ENCODE data around the gene LCNL1.

DNA sequence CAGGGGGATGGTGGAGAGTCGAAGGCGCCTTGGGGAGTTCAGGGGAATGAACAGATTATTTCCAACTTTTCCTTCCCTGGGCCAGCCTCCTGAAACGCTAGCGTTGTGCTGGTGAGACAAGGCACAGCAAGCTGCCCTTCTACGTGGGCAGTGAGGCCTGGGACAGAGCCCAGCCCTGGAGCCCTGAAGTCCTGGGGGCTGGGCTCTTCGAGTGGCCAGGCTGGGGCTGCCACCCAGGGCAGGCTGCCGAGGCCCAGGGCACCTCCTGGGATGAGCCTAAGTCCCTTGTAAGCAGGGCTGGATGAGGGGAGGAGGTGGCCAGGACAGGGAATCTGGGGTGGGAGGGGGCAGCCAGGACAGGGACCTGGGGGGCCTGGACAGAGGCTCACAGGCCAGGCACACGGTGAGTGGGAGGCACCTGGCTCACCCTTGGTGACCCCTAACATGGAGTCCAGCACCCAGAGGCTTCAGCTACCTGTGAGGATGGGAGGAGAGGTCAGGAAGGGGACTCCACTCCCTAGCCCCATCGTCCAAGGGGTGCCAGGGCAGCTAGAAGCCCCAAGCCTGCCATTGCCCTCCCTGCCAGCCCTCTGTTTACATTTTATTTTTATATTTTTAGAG is 32.0 kb upstream of the LCNL1 start:
- TF ChIP-seq, protein P1, sequence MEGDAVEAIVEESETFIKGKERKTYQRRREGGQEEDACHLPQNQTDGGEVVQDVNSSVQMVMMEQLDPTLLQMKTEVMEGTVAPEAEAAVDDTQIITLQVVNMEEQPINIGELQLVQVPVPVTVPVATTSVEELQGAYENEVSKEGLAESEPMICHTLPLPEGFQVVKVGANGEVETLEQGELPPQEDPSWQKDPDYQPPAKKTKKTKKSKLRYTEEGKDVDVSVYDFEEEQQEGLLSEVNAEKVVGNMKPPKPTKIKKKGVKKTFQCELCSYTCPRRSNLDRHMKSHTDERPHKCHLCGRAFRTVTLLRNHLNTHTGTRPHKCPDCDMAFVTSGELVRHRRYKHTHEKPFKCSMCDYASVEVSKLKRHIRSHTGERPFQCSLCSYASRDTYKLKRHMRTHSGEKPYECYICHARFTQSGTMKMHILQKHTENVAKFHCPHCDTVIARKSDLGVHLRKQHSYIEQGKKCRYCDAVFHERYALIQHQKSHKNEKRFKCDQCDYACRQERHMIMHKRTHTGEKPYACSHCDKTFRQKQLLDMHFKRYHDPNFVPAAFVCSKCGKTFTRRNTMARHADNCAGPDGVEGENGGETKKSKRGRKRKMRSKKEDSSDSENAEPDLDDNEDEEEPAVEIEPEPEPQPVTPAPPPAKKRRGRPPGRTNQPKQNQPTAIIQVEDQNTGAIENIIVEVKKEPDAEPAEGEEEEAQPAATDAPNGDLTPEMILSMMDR (IDR thresholded peaks at IDR 0.05), result no peak
- no peak for TF ChIP-seq EZH2 (IDR thresholded peaks at IDR 0.05)
- no peak for TF ChIP-seq EZH2phosphoT487 (IDR thresholded peaks at IDR 0.05)
